ENCODE data around the gene TNK2.
"Not testable (repeated sequence)": the region's sequence is repeated elsewhere in the genome, so short reads cannot be mapped to it uniquely, and the experiment has no call there.

DNA sequence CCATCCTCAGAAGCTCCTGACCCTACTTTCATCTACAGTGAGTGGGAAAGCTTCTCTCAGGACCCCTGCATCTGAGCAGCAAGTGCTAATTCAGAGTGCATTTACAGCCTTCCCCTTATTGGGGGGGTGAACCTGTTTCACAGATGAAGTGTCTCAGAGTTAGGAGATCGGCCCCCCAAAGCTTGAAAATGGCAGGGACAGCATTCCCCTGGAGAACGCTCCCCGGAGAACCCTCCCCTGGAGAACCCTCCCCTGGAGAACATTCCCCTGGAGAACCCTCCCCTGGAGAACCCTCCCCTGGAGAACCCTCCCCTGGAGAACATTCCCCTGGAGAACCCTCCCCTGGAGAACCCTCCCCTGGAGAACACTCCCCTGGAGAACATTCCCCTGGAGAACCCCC, 36.7 kb downstream of the TNK2 start:
- TF ChIP-seq, protein P1, sequence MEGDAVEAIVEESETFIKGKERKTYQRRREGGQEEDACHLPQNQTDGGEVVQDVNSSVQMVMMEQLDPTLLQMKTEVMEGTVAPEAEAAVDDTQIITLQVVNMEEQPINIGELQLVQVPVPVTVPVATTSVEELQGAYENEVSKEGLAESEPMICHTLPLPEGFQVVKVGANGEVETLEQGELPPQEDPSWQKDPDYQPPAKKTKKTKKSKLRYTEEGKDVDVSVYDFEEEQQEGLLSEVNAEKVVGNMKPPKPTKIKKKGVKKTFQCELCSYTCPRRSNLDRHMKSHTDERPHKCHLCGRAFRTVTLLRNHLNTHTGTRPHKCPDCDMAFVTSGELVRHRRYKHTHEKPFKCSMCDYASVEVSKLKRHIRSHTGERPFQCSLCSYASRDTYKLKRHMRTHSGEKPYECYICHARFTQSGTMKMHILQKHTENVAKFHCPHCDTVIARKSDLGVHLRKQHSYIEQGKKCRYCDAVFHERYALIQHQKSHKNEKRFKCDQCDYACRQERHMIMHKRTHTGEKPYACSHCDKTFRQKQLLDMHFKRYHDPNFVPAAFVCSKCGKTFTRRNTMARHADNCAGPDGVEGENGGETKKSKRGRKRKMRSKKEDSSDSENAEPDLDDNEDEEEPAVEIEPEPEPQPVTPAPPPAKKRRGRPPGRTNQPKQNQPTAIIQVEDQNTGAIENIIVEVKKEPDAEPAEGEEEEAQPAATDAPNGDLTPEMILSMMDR (conservative IDR thresholded peaks at IDR 0.05 in 1 of 2, IDR thresholded peaks at IDR 0.05 in 1 of 2; ENCODE audit: extremely low read depth in 1 of 2, insufficient read depth in 1 of 2, low read depth in 1 of 2, low read length in 2 of 2), result not testable (repeated sequence)
- TF ChIP-seq EZH2 (IDR thresholded peaks at IDR 0.05; ENCODE audit: borderline replicate concordance, low read length), result not testable (repeated sequence)

All from mammary epithelial cell (primary cell).